ENCODE results near the gene BRCA1.
"Not testable (repeated sequence)": the region's sequence is repeated elsewhere in the genome, so short reads cannot be mapped to it uniquely, and the experiment has no call there.

BRCA1 gene

DNA sequence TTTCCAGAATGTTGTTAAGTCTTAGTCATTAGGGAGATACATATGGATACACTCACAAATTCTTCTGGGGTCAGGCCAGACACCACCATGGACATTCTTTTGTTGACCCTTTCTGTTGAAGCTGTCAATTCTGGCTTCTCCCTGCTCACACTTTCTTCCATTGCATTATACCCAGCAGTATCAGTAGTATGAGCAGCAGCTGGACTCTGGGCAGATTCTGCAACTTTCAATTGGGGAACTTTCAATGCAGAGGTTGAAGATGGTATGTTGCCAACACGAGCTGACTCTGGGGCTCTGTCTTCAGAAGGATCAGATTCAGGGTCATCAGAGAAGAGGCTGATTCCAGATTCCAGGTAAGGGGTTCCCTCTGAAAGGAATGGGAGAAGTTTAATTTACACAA, 54.3 kb downstream of the BRCA1 start:
- TF ChIP-seq, protein P1, sequence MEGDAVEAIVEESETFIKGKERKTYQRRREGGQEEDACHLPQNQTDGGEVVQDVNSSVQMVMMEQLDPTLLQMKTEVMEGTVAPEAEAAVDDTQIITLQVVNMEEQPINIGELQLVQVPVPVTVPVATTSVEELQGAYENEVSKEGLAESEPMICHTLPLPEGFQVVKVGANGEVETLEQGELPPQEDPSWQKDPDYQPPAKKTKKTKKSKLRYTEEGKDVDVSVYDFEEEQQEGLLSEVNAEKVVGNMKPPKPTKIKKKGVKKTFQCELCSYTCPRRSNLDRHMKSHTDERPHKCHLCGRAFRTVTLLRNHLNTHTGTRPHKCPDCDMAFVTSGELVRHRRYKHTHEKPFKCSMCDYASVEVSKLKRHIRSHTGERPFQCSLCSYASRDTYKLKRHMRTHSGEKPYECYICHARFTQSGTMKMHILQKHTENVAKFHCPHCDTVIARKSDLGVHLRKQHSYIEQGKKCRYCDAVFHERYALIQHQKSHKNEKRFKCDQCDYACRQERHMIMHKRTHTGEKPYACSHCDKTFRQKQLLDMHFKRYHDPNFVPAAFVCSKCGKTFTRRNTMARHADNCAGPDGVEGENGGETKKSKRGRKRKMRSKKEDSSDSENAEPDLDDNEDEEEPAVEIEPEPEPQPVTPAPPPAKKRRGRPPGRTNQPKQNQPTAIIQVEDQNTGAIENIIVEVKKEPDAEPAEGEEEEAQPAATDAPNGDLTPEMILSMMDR (IDR thresholded peaks at IDR 0.05; ENCODE audit: low read depth, low read length) = no peak
- peak in 1 of 2 donors; percentile 2 for DNase-seq (ENCODE audit: low read depth in 2 of 2)
- H3K4me3 ChIP-seq (replicated peaks in 1 of 2; ENCODE audit: low read depth in 2 of 2, low read length in 2 of 2) = no peak overlapping the region

DNA sequence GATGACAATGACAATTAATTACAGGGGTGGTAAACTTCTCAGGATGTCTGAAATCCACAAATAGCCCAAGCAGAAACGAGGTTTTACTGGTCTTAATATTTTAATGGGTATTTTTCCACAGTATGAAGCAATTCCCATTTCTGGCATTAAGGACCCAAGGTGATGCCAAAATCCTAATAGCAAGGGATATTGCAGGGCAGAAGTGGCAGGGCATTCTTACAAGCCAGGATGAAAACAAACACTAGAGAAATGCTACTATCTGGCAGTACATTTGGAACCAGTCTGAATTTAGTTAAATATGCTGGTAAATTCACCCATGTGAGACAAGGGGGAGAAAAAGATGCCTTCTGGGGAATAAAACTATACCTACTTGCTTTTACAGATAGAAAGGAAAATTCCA, 54.9 kb downstream of the BRCA1 start:
- TF ChIP-seq, protein P1 (IDR thresholded peaks at IDR 0.05; ENCODE audit: low read depth, low read length) = no peak
- DNase-seq (ENCODE audit: low read depth in 2 of 2) = no peak
- H3K4me3 ChIP-seq (replicated peaks in 1 of 2; ENCODE audit: low read depth in 2 of 2, low read length in 2 of 2) = no peak overlapping the region

DNA sequence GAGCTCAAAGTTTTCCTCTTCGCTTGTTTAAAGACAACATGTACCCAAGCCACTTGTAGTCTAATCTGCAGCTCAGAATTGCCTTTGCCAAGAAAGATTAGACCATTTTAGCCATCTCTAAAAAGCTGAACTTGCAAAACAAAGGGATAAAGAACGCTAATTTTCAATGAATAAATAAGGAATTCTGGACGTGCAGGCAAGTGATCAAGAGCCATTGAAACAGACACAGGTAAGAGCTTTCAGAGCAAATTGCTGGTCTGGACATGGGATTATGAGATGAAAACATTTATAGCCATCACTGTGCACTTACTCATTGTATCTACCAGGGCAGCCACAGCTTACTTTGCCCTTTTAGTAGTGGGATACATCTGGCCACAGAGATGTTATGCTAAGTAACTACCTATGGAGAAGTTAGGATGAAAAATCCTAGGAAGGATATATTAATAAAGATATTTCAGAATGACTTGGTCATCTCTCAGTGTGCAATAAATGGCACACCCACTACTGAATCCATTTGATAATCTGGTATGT, 55.7 kb downstream of the BRCA1 start:
- H3K4me3 ChIP-seq (replicated peaks in 1 of 2; ENCODE audit: low read depth in 2 of 2, low read length in 2 of 2) = no peak overlapping the region
- no peak for DNase-seq (ENCODE audit: low read depth in 2 of 2)
- TF ChIP-seq, protein P1 (IDR thresholded peaks at IDR 0.05; ENCODE audit: low read depth, low read length) = no peak

DNA sequence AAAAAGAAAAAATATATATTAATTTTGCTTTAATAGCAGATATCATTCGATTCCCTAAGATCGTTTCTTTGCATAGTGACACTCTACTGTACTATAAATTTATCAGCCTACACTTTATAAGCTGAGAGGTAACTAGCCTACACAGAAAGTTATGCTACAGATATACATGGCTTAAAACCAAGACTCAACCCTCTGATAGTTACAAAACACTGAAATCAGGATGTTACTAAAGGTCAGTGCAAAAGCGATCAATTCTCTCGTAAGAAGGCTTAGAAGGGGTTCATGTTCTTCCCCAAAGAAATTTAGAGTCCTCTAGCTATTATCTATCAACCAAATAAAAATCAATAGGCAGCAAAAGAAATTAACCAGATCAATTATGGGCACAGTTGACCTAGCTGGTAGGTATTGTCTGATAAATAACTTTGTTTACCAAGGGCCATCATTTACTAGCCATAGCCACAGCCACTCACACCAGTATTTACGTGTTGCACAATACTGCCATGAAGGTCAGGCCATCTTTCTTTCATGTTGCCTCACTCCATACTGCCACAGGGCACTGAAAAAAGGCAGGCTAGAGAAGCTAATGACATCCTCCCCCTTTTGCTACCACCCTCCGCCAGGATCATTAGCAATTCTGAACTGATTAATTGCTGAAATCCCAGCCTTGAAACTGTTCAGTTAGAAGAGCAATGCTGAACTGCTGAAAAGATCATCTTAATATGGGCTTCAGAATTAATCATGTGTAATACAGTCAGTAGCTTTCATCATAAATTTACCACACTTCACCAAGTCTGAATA, 56.4 kb downstream of the BRCA1 start:
- H3K4me3 ChIP-seq (replicated peaks in 1 of 2; ENCODE audit: low read depth in 2 of 2, low read length in 2 of 2) = no peak overlapping the region
- no peak for DNase-seq (ENCODE audit: low read depth in 2 of 2)
- TF ChIP-seq, protein P1 (IDR thresholded peaks at IDR 0.05; ENCODE audit: low read depth, low read length) = no peak

DNA sequence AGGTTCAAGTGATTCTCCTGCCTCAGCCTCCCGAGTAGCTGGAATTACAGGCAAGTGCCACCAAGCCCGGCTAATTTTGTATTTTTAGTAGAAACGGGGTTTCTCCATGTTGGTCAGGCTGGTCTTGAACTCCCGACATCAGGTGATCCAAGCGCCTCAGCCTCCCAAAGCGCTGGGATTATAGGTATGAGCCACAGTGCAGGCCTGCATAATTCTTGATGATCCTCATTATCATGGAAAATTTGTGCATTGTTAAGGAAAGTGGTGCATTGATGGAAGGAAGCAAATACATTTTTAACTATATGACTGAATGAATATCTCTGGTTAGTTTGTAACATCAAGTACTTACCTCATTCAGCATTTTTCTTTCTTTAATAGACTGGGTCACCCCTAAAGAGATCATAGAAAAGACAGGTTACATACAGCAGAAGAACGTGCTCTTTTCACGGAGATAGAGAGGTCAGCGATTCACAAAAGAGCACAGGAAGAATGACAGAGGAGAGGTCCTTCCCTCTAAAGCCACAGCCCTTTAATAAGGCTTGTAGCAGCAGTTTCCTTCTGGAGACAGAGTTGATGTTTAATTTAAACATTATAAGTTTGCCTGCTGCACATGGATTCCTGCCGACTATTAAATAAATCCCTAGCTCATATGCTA, 62.1 kb downstream of the BRCA1 start:
- H3K4me3 ChIP-seq (replicated peaks in 1 of 2; ENCODE audit: low read depth in 2 of 2, low read length in 2 of 2) = no peak overlapping the region
- DNase-seq (ENCODE audit: low read depth in 2 of 2) = no peak
- TF ChIP-seq, protein P1 (IDR thresholded peaks at IDR 0.05; ENCODE audit: low read depth, low read length) = no peak

DNA sequence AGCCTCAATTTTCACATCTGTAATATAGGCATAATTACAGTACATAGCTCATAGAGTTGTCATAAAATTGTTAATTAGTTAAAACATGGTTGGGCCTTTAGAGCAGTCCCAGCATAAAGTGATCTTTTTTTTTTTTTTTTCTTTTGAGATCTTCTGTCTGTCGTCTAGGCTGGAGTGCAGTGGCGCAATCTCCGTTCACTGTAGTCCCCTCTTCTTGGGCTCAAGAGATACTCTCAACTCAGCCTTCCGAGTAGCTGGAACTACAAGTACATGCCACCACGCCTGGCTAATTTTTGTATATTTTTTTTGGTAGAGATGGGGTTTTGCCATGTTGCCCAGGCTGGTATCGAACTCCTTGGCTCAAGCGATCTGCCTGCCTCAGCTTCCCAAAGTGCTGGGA, 69.1 kb downstream of the BRCA1 start:
- TF ChIP-seq, protein P1 (IDR thresholded peaks at IDR 0.05; ENCODE audit: low read depth, low read length) = no peak
- H3K4me3 ChIP-seq (replicated peaks in 1 of 2; ENCODE audit: low read depth in 2 of 2, low read length in 2 of 2) = no peak overlapping the region
- no peak for DNase-seq (ENCODE audit: low read depth in 2 of 2)

DNA sequence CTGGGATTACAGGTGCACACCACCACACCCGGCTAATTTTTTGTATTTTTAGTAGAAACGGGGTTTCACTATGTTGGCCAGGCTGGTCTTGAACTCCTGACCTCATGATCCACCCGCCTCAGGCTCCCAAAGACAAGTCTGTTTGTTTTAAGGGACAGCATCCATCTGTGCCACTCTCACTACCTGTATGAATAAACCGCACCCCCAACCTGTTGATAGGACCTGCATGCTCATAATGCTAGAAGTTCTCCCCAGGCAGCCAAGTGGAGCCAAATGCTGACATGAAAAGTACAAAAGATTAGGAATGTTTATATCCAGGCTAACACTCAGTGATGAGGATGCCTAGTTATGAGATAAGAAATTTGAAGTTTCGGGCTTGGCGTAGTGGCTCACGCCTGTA, 72.2 kb downstream of the BRCA1 start:
- H3K4me3 ChIP-seq (replicated peaks in 1 of 2; ENCODE audit: low read depth in 2 of 2, low read length in 2 of 2); DNase-seq (ENCODE audit: low read depth in 2 of 2): not testable (repeated sequence)
